HepG2 (cell line): ENCODE measurements around the gene FBXL12. TPM values are rescaled to one million over a fixed set of nuclear protein-coding genes. Genes with fewer than 3 reads are reported as not detected.

Experiments used
- ETV6 ChIP-seq: sonication (generic); formaldehyde crosslinking; conservative IDR thresholded peaks from 2 replicates; pipeline ENCODE4 v1.4.0; 2020; ENCODE audit warnings: missing genetic modification reagents
- KDM5A ChIP-seq: fragments of 200-600 bp; sonication (generic); IDR thresholded peaks from 2 replicates; pipeline ENCODE4 v1.7.0; 2018; ENCODE audit warnings: antibody characterized with exemption, mild to moderate bottlenecking, low read length, borderline replicate concordance
- MYPOP ChIP-seq: sonication (generic); formaldehyde crosslinking; IDR thresholded peaks from 2 replicates; pipeline ENCODE4 v1.8.1; 2023; ENCODE audit warnings: mild to moderate bottlenecking, moderate library complexity, missing genetic modification reagents
- SNAI1 ChIP-seq: sonication (generic); formaldehyde crosslinking; IDR thresholded peaks from 2 replicates; pipeline ENCODE4 v1.5.0; 2020; ENCODE audit warnings: mild to moderate bottlenecking, missing genetic modification reagents, borderline replicate concordance
- TARDBP ChIP-seq: sonication (generic); formaldehyde crosslinking; IDR thresholded peaks from 2 replicates; pipeline ENCODE4 v1.8.0; 2022; ENCODE audit warnings: mild to moderate bottlenecking, missing genetic modification reagents
- TRAFD1 ChIP-seq: sonication (generic); formaldehyde crosslinking; IDR thresholded peaks from 2 replicates; pipeline ENCODE4 v1.5.1; 2020; ENCODE audit warnings: missing genetic modification reagents, mild to moderate bottlenecking, borderline replicate concordance
- ZBTB10 ChIP-seq: sonication (generic); formaldehyde crosslinking; IDR thresholded peaks from 2 replicates; pipeline ENCODE4 v1.4.0; 2020; ENCODE audit warnings: missing genetic modification reagents, borderline replicate concordance
- ZBTB4 ChIP-seq: sonication (generic); formaldehyde crosslinking; IDR thresholded peaks from 2 replicates; pipeline ENCODE4 v1.4.0; 2020; ENCODE audit warnings: missing genetic modification reagents, mild to moderate bottlenecking, borderline replicate concordance
- ZNF407 ChIP-seq: sonication (generic); formaldehyde crosslinking; IDR thresholded peaks from one replicate; pipeline ENCODE4 v1.5.1; 2020; ENCODE audit warnings: mild to moderate bottlenecking, missing genetic modification reagents; ENCODE audit errors: not compliant biosample characterization
- ZNF737 ChIP-seq: sonication (generic); formaldehyde crosslinking; IDR thresholded peaks from 2 replicates; pipeline ENCODE4 v1.5.0; 2020; ENCODE audit warnings: missing genetic modification reagents, mild to moderate bottlenecking, borderline replicate concordance
- polyA plus RNA-seq, 8 experiments: library from polyadenylated mRNA; depleted of rRNA in 3 of 8; stranded (reverse) in 7 of 8; unstranded in 1 of 8; fragments of >200 nt; fragmentation: Illumina TruSeq in 4 of 8; extraction: Trizol in 4 of 8; gene quantifications; 2 replicates each; pipeline versions ENCODE4 v1.2.1 to v1.2.3, GENCODE V29; 2011 to 2016; ENCODE audit warnings: low read depth in 4 of 8, missing spikeins in 1 of 8, mixed read lengths in 1 of 8; ENCODE audit not compliant: insufficient read depth in 1 of 8
- total RNA-seq, 5 experiments: library from RNA; depleted of rRNA; stranded (reverse); fragments of >200 nt; fragmentation: Illumina TruSeq; extraction: Trizol; gene quantifications; 2 replicates each; pipeline ENCODE4 v1.2.3, GENCODE V29; 2016; ENCODE audit warnings: low read depth in 1 of 5

FBXL12 gene
- total and polyA plus RNA-seq, 2 of the 13 experiments (the other 11 are each of a cell fraction or from before 2014, with no cell fraction given): 20.4 to 23.1 TPM

- 0 out of 2 replicates have a peak, but pooled peaks have one; percentile 40 for TF ChIP-seq ZBTB4 (CRISPR knock-in tag)
- TF ChIP-seq ZBTB10 (CRISPR knock-in tag): 0 out of 2 replicates have a peak, but pooled peaks have one; percentile 55
- TF ChIP-seq KDM5A: peak; percentile 95
- TF ChIP-seq ZNF737 (CRISPR knock-in tag): no peak
- no peak for TF ChIP-seq MYPOP (CRISPR knock-in tag)
- TF ChIP-seq TRAFD1: 0 out of 2 replicates have a peak, but pooled peaks have one; percentile 70
- 0 out of 2 replicates have a peak, but pooled peaks have one; percentile 6 for TF ChIP-seq ETV6 (CRISPR knock-in tag)
- TF ChIP-seq SNAI1: peak; percentile 87; the same call in 1 of the 2 replicates
- TF ChIP-seq TARDBP (CRISPR knock-in tag): no peak
- no peak for TF ChIP-seq ZNF407 (CRISPR knock-in tag)
Measured at GRCh38 chr19:9818175-9818733, 625 bp downstream of the FBXL12 start (continued).
